HCT116 (cell line): ENCODE measurements around the gene CABLES1. TPM values are rescaled to one million over a fixed set of nuclear protein-coding genes. Genes with fewer than 3 reads are reported as not detected.

Source experiments
- ATAC-seq: fragments of 200-7000 bp; cut with Tn5 transposase; 2 replicates; pipeline ENCODE4 v1.9.1; 2020; ENCODE audit warnings: mild to moderate bottlenecking, moderate library complexity
- BruUV-seq: library from RNA; stranded (reverse); fragments of 400-500 nt; replicated peaks from 2 replicates; lab custom pipeline; 2021; lab: Mats Ljungman, UMichigan
- CTCF ChIA-PET: fragments of 300-600 bp; sonication (Branson Sonifier 250); formaldehyde crosslinking; loops from one replicate; lab custom pipeline; 2021; ENCODE audit warnings: antibody characterized with exemption; lab: Charles Lee
- POLR2A ChIA-PET: fragments of 300-600, 350-600 bp; sonication (Branson Sonifier 250); formaldehyde crosslinking; loops from one replicate; lab custom pipeline; 2021; ENCODE audit warnings: antibody characterized with exemption; lab: Charles Lee
- RAD21 ChIA-PET, 2 experiments: fragments of 300-600 bp; sonication (Branson Sonifier 250); formaldehyde crosslinking; loops; one replicate each; lab custom pipeline; 2023; ENCODE audit warnings: low total read pairs in 2 of 2; ENCODE audit not compliant: uncharacterized antibody in 2 of 2, unreplicated experiment in 2 of 2, low non-redundant PET in 1 of 2; lab: Charles Lee
- DNase-seq: peaks from one replicate; pipeline ENCODE4 v3.0.0-alpha.2; 2010; ENCODE audit warnings: low read depth, low spot score
- H2AFZ ChIP-seq: fragments of 200-600 bp; shearing (Covaris generic), sonication (generic); 2 replicates; pipeline ENCODE4 v1.6.1; 2017; ENCODE audit warnings: low read depth, mixed run types, mixed read lengths, antibody characterized with exemption, low read length; ENCODE audit not compliant: poor library complexity, severe bottlenecking
- H3K27ac ChIP-seq: 2 replicates; pipeline ENCODE4 v1.5.1; 2012; ENCODE audit warnings: low read depth, low read length
- H3K27me3 ChIP-seq: fragments of 200-600 bp; sonication (generic); 2 replicates; pipeline ENCODE4 v1.6.1; 2016; ENCODE audit warnings: mixed run types, low read length, mixed read lengths; ENCODE audit not compliant: insufficient read depth
- H3K36me3 ChIP-seq, 2 experiments: fragments of 200-500 bp in 1 of 2; fragments of 200-600 bp in 1 of 2; sonication (Bioruptor generic) in 1 of 2; sonication (generic) in 1 of 2; 2 replicates each; pipeline versions ENCODE4 v1.5.1 to v1.6.1; 2014 to 2016; ENCODE audit warnings: low read length in 2 of 2, inconsistent platforms in 1 of 2, mixed read lengths in 1 of 2, mixed run types in 1 of 2; ENCODE audit not compliant: insufficient read depth in 2 of 2, control insufficient read depth in 1 of 2
- H3K4me1 ChIP-seq, 2 experiments: fragments of 200-600 bp in 1 of 2; sonication (generic) in 1 of 2; 2 replicates each; pipeline versions ENCODE4 v1.5.1 to v1.6.1; 2012 to 2017; ENCODE audit warnings: low read length in 2 of 2, inconsistent platforms in 1 of 2, mild to moderate bottlenecking in 1 of 2, mixed read lengths in 1 of 2, mixed run types in 1 of 2, moderate library complexity in 1 of 2; ENCODE audit not compliant: insufficient read depth in 2 of 2, control insufficient read depth in 1 of 2
- H3K4me2 ChIP-seq: fragments of 200-600 bp; sonication (generic); 2 replicates; pipeline ENCODE4 v1.6.1; 2017; ENCODE audit warnings: mixed run types, low read length, mixed read lengths
- H3K4me3 ChIP-seq, 2 experiments: fragments of 200-600 bp in 1 of 2; sonication (generic) in 1 of 2; replicated peaks in 1 of 2; 2 replicates each; pipeline ENCODE4 v1.5.1; 2011 to 2016; ENCODE audit warnings: low read length in 2 of 2, control low read depth in 1 of 2, low read depth in 1 of 2, mild to moderate bottlenecking in 1 of 2, mixed read lengths in 1 of 2, mixed run types in 1 of 2
- H3K79me2 ChIP-seq: fragments of 200-600 bp; sonication (generic); 2 replicates; pipeline ENCODE4 v1.6.1; 2017; ENCODE audit warnings: mild to moderate bottlenecking, mixed run types, low read length, moderate library complexity, mixed read lengths; ENCODE audit not compliant: insufficient read depth
- H3K9ac ChIP-seq: fragments of 200-600 bp; sonication (generic); 2 replicates; pipeline ENCODE4 v1.6.1; 2016; ENCODE audit warnings: low read length, mixed read lengths
- H3K9me2 ChIP-seq: fragments of 200-600 bp; sonication (generic), shearing (Covaris generic); 2 replicates; pipeline ENCODE4 v1.6.1; 2017; ENCODE audit warnings: mixed run types, mild to moderate bottlenecking, moderate library complexity; ENCODE audit not compliant: insufficient read depth
- H3K9me3 ChIP-seq, 2 experiments: fragments of 200-500 bp in 1 of 2; fragments of 200-600 bp in 1 of 2; sonication (Bioruptor generic) in 1 of 2; sonication (generic) in 1 of 2; 2 replicates each; pipeline ENCODE4 v1.6.1; 2014 to 2017; ENCODE audit warnings: low read length in 2 of 2, mixed read lengths in 2 of 2, inconsistent platforms in 1 of 2, low read depth in 1 of 2, mild to moderate bottlenecking in 1 of 2, mixed run types in 1 of 2, moderate library complexity in 1 of 2; ENCODE audit not compliant: control insufficient read depth in 1 of 2, insufficient read depth in 1 of 2
- H4K20me1 ChIP-seq: fragments of 200-600 bp; sonication (generic), shearing (Covaris generic); 2 replicates; pipeline ENCODE4 v1.6.1; 2017; ENCODE audit warnings: mixed run types, mild to moderate bottlenecking, moderate library complexity; ENCODE audit not compliant: insufficient read depth
- FOSL1 ChIP-seq: IDR thresholded peaks from 2 replicates; pipeline ENCODE4 v1.6.1; 2012; ENCODE audit warnings: low read depth
- SRF ChIP-seq: IDR thresholded peaks from 2 replicates; pipeline ENCODE4 v1.6.1; 2012; ENCODE audit warnings: low read depth
- ZFX ChIP-seq: fragments of 450-650 bp; IDR thresholded peaks from 2 replicates; pipeline ENCODE4 v1.6.1; 2017
- intact Hi-C: fragments of 100-400 bp; cut with micrococcal nuclease; formaldehyde crosslinking; loops from 2 replicates; pipeline ENCODE4 v1.10.0; 2022
- total RNA-seq: library from RNA; stranded (reverse); gene quantifications from one replicate; pipeline ENCODE4 v1.2.1, GENCODE V29; 2021; ENCODE audit not compliant: unreplicated experiment
- TF ChIP-seq, protein P1 (sequence below): IDR thresholded peaks from 2 replicates; pipeline ENCODE4 v1.6.1; 2012
- TF ChIP-seq, protein P2 (sequence below): IDR thresholded peaks from 2 replicates; pipeline ENCODE4 v1.6.1; 2012

Gene CABLES1
- total RNA-seq, 1 experiment from 2014 or later, result 7.7 TPM

GRCh38 chr18:23307567-23308295 is 172.4 kb downstream of the CABLES1 start:
- ChIA-PET CTCF (no interaction called here), POLR2A (no interaction called here)

More at GRCh38 chr18:23307567-23308295, 172.4 kb downstream of the CABLES1 start:
- TF ChIP-seq FOSL1 (0 out of 2 replicates have a peak, but pooled peaks have one; percentile 24), ZFX (no peak), SRF (no peak)
- TF ChIP-seq, protein P1, sequence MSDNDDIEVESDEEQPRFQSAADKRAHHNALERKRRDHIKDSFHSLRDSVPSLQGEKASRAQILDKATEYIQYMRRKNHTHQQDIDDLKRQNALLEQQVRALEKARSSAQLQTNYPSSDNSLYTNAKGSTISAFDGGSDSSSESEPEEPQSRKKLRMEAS, result no peak
- TF ChIP-seq, protein P2, sequence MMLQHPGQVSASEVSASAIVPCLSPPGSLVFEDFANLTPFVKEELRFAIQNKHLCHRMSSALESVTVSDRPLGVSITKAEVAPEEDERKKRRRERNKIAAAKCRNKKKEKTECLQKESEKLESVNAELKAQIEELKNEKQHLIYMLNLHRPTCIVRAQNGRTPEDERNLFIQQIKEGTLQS, result no peak
- ATAC-seq, result peak; percentile 87
- no peaks in the 10 kb centered on the region for H3K79me2 ChIP-seq
- peaks cover 0 to 24% of the 10 kb centered on the region in 2 experiments; a peak in 2 of 4 replicates for H3K4me1 ChIP-seq
- no peaks in the 10 kb centered on the region for H3K27me3 ChIP-seq
- RAD21 ChIA-PET, result no interaction called here
- no peak overlapping the region for H2AFZ ChIP-seq
- H4K20me1 ChIP-seq, result no peaks in the 10 kb centered on the region
- peak overlapping the region; percentile 32; the same call in 1 of the 2 replicates for H3K4me2 ChIP-seq
- no peaks in the 10 kb centered on the region for H3K9me2 ChIP-seq
- no peak overlapping the region for H3K27ac ChIP-seq
- intact Hi-C loops, result no loop called here
- no peak overlapping the region for H3K9ac ChIP-seq
- no peaks in the 10 kb centered on the region for H3K36me3 ChIP-seq
- H3K4me3 ChIP-seq, result no peak overlapping the region
- BruUV-seq, result no TSS peak
- H3K9me3 ChIP-seq, result no peaks in the 10 kb centered on the region
- DNase-seq, result peak; percentile 16

Other genes with a start within 250 kb of the CABLES1 start
- gene RBBP8, start 202.2 kb upstream of the CABLES1 start, total RNA-seq, result 66.6 TPM